ENCODE data around the gene CPA4.

The CPA4 gene

GRCh38 chr7:130346177-130346905 is 53.4 kb downstream of the CPA4 start:
- no peak for FAIRE-seq

GRCh38 chr7:130346941-130347340 is 54.0 kb downstream of the CPA4 start:
- FAIRE-seq = no peak

GRCh38 chr7:130349911-130350782 is 57.2 kb downstream of the CPA4 start:
- FAIRE-seq = no peak

GRCh38 chr7:130350945-130351790 is 58.2 kb downstream of the CPA4 start:
- FAIRE-seq = no peak

GRCh38 chr7:130351791-130352090 is 58.8 kb downstream of the CPA4 start:
- FAIRE-seq = no peak

GRCh38 chr7:130352194-130353074 is 59.5 kb downstream of the CPA4 start:
- FAIRE-seq = no peak

GRCh38 chr7:130353196-130353595 is 60.2 kb downstream of the CPA4 start:
- FAIRE-seq = no peak

GRCh38 chr7:130356121-130356875 is 63.3 kb downstream of the CPA4 start:
- no peak for FAIRE-seq

GRCh38 chr7:130356876-130357611 is 64.1 kb downstream of the CPA4 start:
- no peak for FAIRE-seq

GRCh38 chr7:130358471-130358870 is 65.5 kb downstream of the CPA4 start:
- FAIRE-seq = no peak

GRCh38 chr7:130359276-130359857 is 66.4 kb downstream of the CPA4 start:
- no peak for FAIRE-seq

- no peak for FAIRE-seq
Measured at GRCh38 chr7:130360518-130360917, 67.6 kb downstream of the CPA4 start.

GRCh38 chr7:130361681-130362080 is 68.7 kb downstream of the CPA4 start:
- no peak for FAIRE-seq

- FAIRE-seq = no peak
Measured at GRCh38 chr7:130362251-130362816, 69.4 kb downstream of the CPA4 start.

- FAIRE-seq = no peak
Measured at GRCh38 chr7:130363026-130363847, 70.3 kb downstream of the CPA4 start.

GRCh38 chr7:130364451-130364850 is 71.5 kb downstream of the CPA4 start:
- no peak for FAIRE-seq

- FAIRE-seq = no peak
Measured at GRCh38 chr7:130365088-130365487, 72.1 kb downstream of the CPA4 start.

GRCh38 chr7:130365511-130366441 is 72.8 kb downstream of the CPA4 start:
- no peak for FAIRE-seq
